Loucy (cell line): Measurements from ENCODE around the gene MAB21L4.

Experiments used
- H2AFZ ChIP-seq: fragments of 200-600 bp; sonication (generic); 2 replicates; pipeline ENCODE4 v1.6.0; 2016; ENCODE audit warnings: antibody characterized with exemption, mild to moderate bottlenecking, low read length, moderate library complexity
- H3F3A ChIP-seq: fragments of 200-600 bp; 2 replicates; pipeline ENCODE4 v1.6.0; 2016; ENCODE audit warnings: antibody characterized with exemption, low read depth, mild to moderate bottlenecking
- H3K27me3 ChIP-seq: fragments of 200-600 bp; sonication (generic); 2 replicates; pipeline ENCODE4 v1.6.1; 2014; ENCODE audit warnings: low read length, mild to moderate bottlenecking; ENCODE audit not compliant: insufficient read depth, poor library complexity, severe bottlenecking
- H3K36me3 ChIP-seq: fragments of 200-600 bp; sonication (generic); 2 replicates; pipeline ENCODE4 v1.6.1; 2016; ENCODE audit warnings: low read length; ENCODE audit not compliant: insufficient read depth
- H3K4me1 ChIP-seq: fragments of 200-600 bp; sonication (generic); 2 replicates; pipeline ENCODE4 v1.5.1; 2014; ENCODE audit warnings: low read length, mild to moderate bottlenecking; ENCODE audit not compliant: insufficient read depth, poor library complexity, severe bottlenecking
- H3K4me2 ChIP-seq: fragments of 200-600 bp; sonication (generic); 2 replicates; pipeline ENCODE4 v1.6.0; 2014; ENCODE audit warnings: antibody characterized with exemption, low read length, low read depth, mild to moderate bottlenecking; ENCODE audit not compliant: poor library complexity, severe bottlenecking
- H3K4me3 ChIP-seq: fragments of 200-600 bp; sonication (generic); 2 replicates; pipeline ENCODE4 v1.5.1; 2014; ENCODE audit warnings: low read length, mild to moderate bottlenecking, mixed read lengths; ENCODE audit not compliant: poor library complexity, severe bottlenecking
- H3K79me2 ChIP-seq: fragments of 200-600 bp; sonication (generic); 2 replicates; pipeline ENCODE4 v1.6.1; 2014; ENCODE audit warnings: low read length; ENCODE audit not compliant: insufficient read depth
- H3K9ac ChIP-seq: fragments of 200-600 bp; sonication (generic); 2 replicates; pipeline ENCODE4 v1.6.0; 2014; ENCODE audit warnings: mild to moderate bottlenecking, low read depth, low read length, moderate library complexity; ENCODE audit not compliant: poor library complexity, severe bottlenecking
- H3K9me2 ChIP-seq: fragments of 200-600 bp; sonication (generic); replicated peaks from 2 replicates; pipeline ENCODE4 v1.6.1; 2016; ENCODE audit warnings: low read depth, low read length, mixed read lengths
- H3K9me3 ChIP-seq: fragments of 200-600 bp; sonication (generic); 2 replicates; pipeline ENCODE4 v1.6.1; 2014; ENCODE audit warnings: mild to moderate bottlenecking, antibody characterized with exemption, low read length, low read depth; ENCODE audit not compliant: insufficient read depth
- H4K20me1 ChIP-seq: fragments of 200-600 bp; sonication (generic); 2 replicates; pipeline ENCODE4 v1.6.0; 2014; ENCODE audit warnings: antibody characterized with exemption, low read length, mild to moderate bottlenecking; ENCODE audit not compliant: insufficient read depth, poor library complexity, severe bottlenecking
- CTCF ChIP-seq: fragments of 200-600 bp; sonication (generic); conservative IDR thresholded peaks from 2 replicates; pipeline ENCODE4 v1.5.1; 2014; ENCODE audit warnings: mild to moderate bottlenecking, antibody characterized with exemption, low read length
- EZH2phosphoT487 ChIP-seq: fragments of 200-600 bp; IDR thresholded peaks from 2 replicates; pipeline ENCODE4 v1.6.1; 2018; ENCODE audit warnings: antibody characterized with exemption, mild to moderate bottlenecking, moderate library complexity, borderline replicate concordance

MAB21L4 gene

GRCh38 chr2:240918258-240919091 lies 22.5 kb upstream of the MAB21L4 start:
- Histone ChIP-seq H3K36me3 (no peaks in the 10 kb centered on the region), H2AFZ (no peak overlapping the region), H3K4me3 (no peak overlapping the region), H3K9me2 (no peaks in the 10 kb centered on the region), H3K9me3 (no peaks in the 10 kb centered on the region), H3K79me2 (no peaks in the 10 kb centered on the region), H3K9ac (no peak overlapping the region), H4K20me1 (no peaks in the 10 kb centered on the region), H3K27me3 (no peaks in the 10 kb centered on the region), H3K4me1 (no peaks in the 10 kb centered on the region), H3K4me2 (no peak overlapping the region), H3F3A (no peaks in the 10 kb centered on the region)
- no peak for TF ChIP-seq CTCF
- no peak for TF ChIP-seq EZH2phosphoT487

- no peaks in the 10 kb centered on the region for H3F3A ChIP-seq
- no peaks in the 10 kb centered on the region for H3K36me3 ChIP-seq
- no peaks in the 10 kb centered on the region for H3K9me2 ChIP-seq
- H3K4me2 ChIP-seq = no peak overlapping the region
- no peaks in the 10 kb centered on the region for H3K27me3 ChIP-seq
- H3K79me2 ChIP-seq = no peaks in the 10 kb centered on the region
- no peak overlapping the region for H2AFZ ChIP-seq
- no peaks in the 10 kb centered on the region for H4K20me1 ChIP-seq
- no peak overlapping the region for H3K9ac ChIP-seq
- H3K4me1 ChIP-seq = no peaks in the 10 kb centered on the region
- H3K9me3 ChIP-seq = no peaks in the 10 kb centered on the region
- no peak overlapping the region for H3K4me3 ChIP-seq
- TF ChIP-seq EZH2phosphoT487 = no peak
- TF ChIP-seq CTCF = no peak
These were observed 21.8 kb upstream of the MAB21L4 start for GRCh38 chr2:240917684-240918257.

GRCh38 chr2:240917009-240917683 lies 21.2 kb upstream of the MAB21L4 start:
- H3K36me3 ChIP-seq = no peaks in the 10 kb centered on the region
- H3K4me3 ChIP-seq = no peak overlapping the region
- no peaks in the 10 kb centered on the region for H3K9me3 ChIP-seq
- H3K27me3 ChIP-seq = no peaks in the 10 kb centered on the region
- no peak overlapping the region for H2AFZ ChIP-seq
- H3K9ac ChIP-seq = no peak overlapping the region
- H3F3A ChIP-seq = no peaks in the 10 kb centered on the region
- no peaks in the 10 kb centered on the region for H4K20me1 ChIP-seq
- TF ChIP-seq EZH2phosphoT487 = no peak
- H3K9me2 ChIP-seq = no peaks in the 10 kb centered on the region
- no peaks in the 10 kb centered on the region for H3K79me2 ChIP-seq
- H3K4me2 ChIP-seq = no peak overlapping the region
- H3K4me1 ChIP-seq = no peaks in the 10 kb centered on the region
